GM23248 (cell line): ENCODE measurements around the gene PSENEN.

ENCODE experiments used
- EZH2 ChIP-seq: fragments of 200-600 bp; sonication (generic); IDR thresholded peaks from 2 replicates; pipeline ENCODE4 v1.6.1; 2018; ENCODE audit warnings: antibody characterized with exemption, mild to moderate bottlenecking; ENCODE audit not compliant: insufficient read depth, poor library complexity, severe bottlenecking
- EZH2phosphoT487 ChIP-seq: fragments of 200-600 bp; sonication (generic); IDR thresholded peaks from 2 replicates; pipeline ENCODE4 v1.6.1; 2018; ENCODE audit warnings: antibody characterized with exemption, moderate library complexity, mild to moderate bottlenecking, low read depth; ENCODE audit not compliant: insufficient read depth

GRCh38 chr19:35750167-35750566 lies 4.7 kb downstream of the PSENEN start:
- TF ChIP-seq EZH2, result no peak
- no peak for TF ChIP-seq EZH2phosphoT487
